ENCODE results near the gene CNTN1.

GRCh38 chr12:40999210-40999609 lies 307.0 kb downstream of the CNTN1 start:
- no peak for TF ChIP-seq MAFK (IDR thresholded peaks at IDR 0.05; ENCODE audit: low read depth, low read length)
- no peak for TF ChIP-seq ELK1 (IDR thresholded peaks at IDR 0.05; ENCODE audit: borderline replicate concordance, low read depth, low read length)
- no peak for TF ChIP-seq RAD21 (IDR thresholded peaks at IDR 0.05; ENCODE audit: low read length)
- TF ChIP-seq, protein P1, sequence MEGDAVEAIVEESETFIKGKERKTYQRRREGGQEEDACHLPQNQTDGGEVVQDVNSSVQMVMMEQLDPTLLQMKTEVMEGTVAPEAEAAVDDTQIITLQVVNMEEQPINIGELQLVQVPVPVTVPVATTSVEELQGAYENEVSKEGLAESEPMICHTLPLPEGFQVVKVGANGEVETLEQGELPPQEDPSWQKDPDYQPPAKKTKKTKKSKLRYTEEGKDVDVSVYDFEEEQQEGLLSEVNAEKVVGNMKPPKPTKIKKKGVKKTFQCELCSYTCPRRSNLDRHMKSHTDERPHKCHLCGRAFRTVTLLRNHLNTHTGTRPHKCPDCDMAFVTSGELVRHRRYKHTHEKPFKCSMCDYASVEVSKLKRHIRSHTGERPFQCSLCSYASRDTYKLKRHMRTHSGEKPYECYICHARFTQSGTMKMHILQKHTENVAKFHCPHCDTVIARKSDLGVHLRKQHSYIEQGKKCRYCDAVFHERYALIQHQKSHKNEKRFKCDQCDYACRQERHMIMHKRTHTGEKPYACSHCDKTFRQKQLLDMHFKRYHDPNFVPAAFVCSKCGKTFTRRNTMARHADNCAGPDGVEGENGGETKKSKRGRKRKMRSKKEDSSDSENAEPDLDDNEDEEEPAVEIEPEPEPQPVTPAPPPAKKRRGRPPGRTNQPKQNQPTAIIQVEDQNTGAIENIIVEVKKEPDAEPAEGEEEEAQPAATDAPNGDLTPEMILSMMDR (conservative IDR thresholded peaks at IDR 0.05; ENCODE audit: low read depth, low read length), result no peak
- no peak for TF ChIP-seq SMC3 (IDR thresholded peaks at IDR 0.05; ENCODE audit: low read depth, low read length)
- no peak for TF ChIP-seq POLR2A (IDR thresholded peaks at IDR 0.05; ENCODE audit: low read depth, low read length)
- no peak for TF ChIP-seq MXI1 (IDR thresholded peaks at IDR 0.05; ENCODE audit: borderline replicate concordance, low read depth, low read length)
- no peak for TF ChIP-seq RFX5 (IDR thresholded peaks at IDR 0.05; ENCODE audit: low read depth, low read length)
- TF ChIP-seq CHD1 (IDR thresholded peaks at IDR 0.05; ENCODE audit: low read depth, low read length), result no peak
- no peak for TF ChIP-seq USF2 (IDR thresholded peaks at IDR 0.05; ENCODE audit: low read depth, low read length)

All from IMR-90 (cell line).